OCI-LY3 (cell line): Measurements from ENCODE around the gene OBSCN.

Experiments used
- H2AFZ ChIP-seq: fragments of 200-600, 300-600 bp; shearing (Covaris generic); 2 replicates; pipeline ENCODE4 v1.6.0; 2014; ENCODE audit warnings: antibody characterized with exemption, low read depth, low read length
- H3K27ac ChIP-seq: fragments of 200-600, 300-600 bp; sonication (generic); 2 replicates; pipeline ENCODE4 v1.5.1; 2014; ENCODE audit warnings: mild to moderate bottlenecking, low read length, moderate library complexity, mixed read lengths
- H3K27me3 ChIP-seq: fragments of 200-600, 300-600 bp; sonication (generic); 2 replicates; pipeline ENCODE4 v1.6.1; 2014; ENCODE audit warnings: low read depth, low read length, mixed read lengths
- H3K36me3 ChIP-seq: fragments of 200-600, 300-600 bp; sonication (generic); replicated peaks from 2 replicates; pipeline ENCODE3; 2014; ENCODE audit warnings: low read depth, low read length, mixed read lengths
- H3K4me1 ChIP-seq: fragments of 300-600, 200-600 bp; sonication (generic); 2 replicates; pipeline ENCODE4 v1.6.1; 2014; ENCODE audit warnings: low read length, mixed read lengths
- H3K4me2 ChIP-seq: fragments of 200-600, 300-600 bp; sonication (generic); 2 replicates; pipeline ENCODE4 v1.6.1; 2014; ENCODE audit warnings: low read length, mixed read lengths
- H3K4me3 ChIP-seq: fragments of 300-600, 200-600 bp; sonication (generic); 2 replicates; pipeline ENCODE4 v1.5.1; 2014; ENCODE audit warnings: antibody characterized with exemption, mild to moderate bottlenecking, low read length, moderate library complexity
- H3K79me2 ChIP-seq: fragments of 300-600, 200-600 bp; shearing (Covaris generic); 2 replicates; pipeline ENCODE4 v1.6.1; 2014; ENCODE audit warnings: mild to moderate bottlenecking, low read length, mixed read lengths
- H3K9ac ChIP-seq: fragments of 300-600, 200-600 bp; shearing (Covaris generic); 2 replicates; pipeline ENCODE4 v1.6.0; 2014; ENCODE audit warnings: mild to moderate bottlenecking, low read length, moderate library complexity
- H3K9me3 ChIP-seq: fragments of 200-600, 300-600 bp; shearing (Covaris generic); 2 replicates; pipeline ENCODE4 v1.6.1; 2014; ENCODE audit warnings: low read length, mixed read lengths; ENCODE audit not compliant: insufficient read depth
- H4K20me1 ChIP-seq: fragments of 200-600, 300-600 bp; sonication (generic); 2 replicates; pipeline ENCODE4 v1.6.1; 2016; ENCODE audit warnings: low read length, mixed read lengths; ENCODE audit not compliant: insufficient read depth
- CTCF ChIP-seq: fragments of 200-600, 300-600 bp; sonication (generic); IDR thresholded peaks from 2 replicates; pipeline ENCODE4 v1.5.1; 2014; ENCODE audit warnings: antibody characterized with exemption, low read length, low read depth
- EZH2phosphoT487 ChIP-seq: fragments of 200-600 bp; shearing (Covaris generic); IDR thresholded peaks from 2 replicates; pipeline ENCODE4 v1.6.1; 2018; ENCODE audit warnings: antibody characterized with exemption, mixed run types, low read depth

Gene OBSCN

GRCh38 chr1:228212966-228213844 is 5.4 kb downstream of the OBSCN start:
- H2AFZ ChIP-seq, result peak overlapping the region; percentile 92
- H3K4me1 ChIP-seq, result no peaks in the 10 kb centered on the region
- peak overlapping the region; percentile 91 for H3K4me2 ChIP-seq
- peak overlapping the region; percentile 33; the same call in 1 of the 2 replicates for H3K9ac ChIP-seq
- TF ChIP-seq EZH2phosphoT487 (no peak), CTCF (peak; percentile 55)
- no peaks in the 10 kb centered on the region for H3K9me3 ChIP-seq
- H4K20me1 ChIP-seq, result no peaks in the 10 kb centered on the region
- no peaks in the 10 kb centered on the region for H3K27me3 ChIP-seq
- H3K27ac ChIP-seq, result no peak overlapping the region
- H3K4me3 ChIP-seq, result peak overlapping the region; percentile 80
- H3K36me3 ChIP-seq, result no peaks in the 10 kb centered on the region
- H3K79me2 ChIP-seq, result no peaks in the 10 kb centered on the region

GRCh38 chr1:228213917-228214808 is 6.3 kb downstream of the OBSCN start:
- Histone ChIP-seq H3K9ac (no peak overlapping the region), H3K4me1 (no peaks in the 10 kb centered on the region), H3K4me2 (peak overlapping the region; percentile 91), H3K9me3 (no peaks in the 10 kb centered on the region), H3K4me3 (peak overlapping the region; percentile 80), H4K20me1 (no peaks in the 10 kb centered on the region), H3K27me3 (no peaks in the 10 kb centered on the region), H2AFZ (no peak overlapping the region), H3K27ac (no peak overlapping the region), H3K79me2 (no peaks in the 10 kb centered on the region), H3K36me3 (no peaks in the 10 kb centered on the region)
- no peak for TF ChIP-seq CTCF
- TF ChIP-seq EZH2phosphoT487, result no peak

GRCh38 chr1:228214921-228215662 is 7.2 kb downstream of the OBSCN start:
- no peaks in the 10 kb centered on the region for H3K36me3 ChIP-seq
- no peak overlapping the region for H3K4me3 ChIP-seq
- no peak overlapping the region for H2AFZ ChIP-seq
- no peak overlapping the region for H3K4me2 ChIP-seq
- no peak overlapping the region for H3K9ac ChIP-seq
- no peaks in the 10 kb centered on the region for H3K79me2 ChIP-seq
- H3K27ac ChIP-seq, result no peak overlapping the region
- H3K27me3 ChIP-seq, result no peaks in the 10 kb centered on the region
- no peaks in the 10 kb centered on the region for H4K20me1 ChIP-seq
- no peaks in the 10 kb centered on the region for H3K9me3 ChIP-seq
- TF ChIP-seq EZH2phosphoT487 (no peak), CTCF (no peak)
- no peaks in the 10 kb centered on the region for H3K4me1 ChIP-seq
